ENCODE results near the gene ABCC10. TPM values are rescaled to one million over a fixed set of nuclear protein-coding genes. Genes with fewer than 3 reads are reported as not detected.
A peak's percentile ranks its signal among the peaks of the same experiment; 100 is the strongest.

The ABCC10 gene
- polyA plus RNA-seq, 1 donor from 2014 or later = 22.4 TPM

GRCh38 chr6:43476746-43477145 is 49.4 kb downstream of the ABCC10 start:
- H3K4me2 ChIP-seq (ENCODE audit: low read length) = peak overlapping the region; percentile 68
- H3K79me2 ChIP-seq (replicated peaks; ENCODE audit: insufficient read depth, low read length) = peaks cover 30% of the 10 kb centered on the region
- no peaks in the 10 kb centered on the region for H3K9me3 ChIP-seq (ENCODE audit: low read length)
- H2AFZ ChIP-seq (ENCODE audit: low read depth, low read length) = peak overlapping the region; percentile 87
- H3K4me3 ChIP-seq (ENCODE audit: low read length) = peak overlapping the region; percentile 82
- no peaks in the 10 kb centered on the region for H3K9me2 ChIP-seq (ENCODE audit: insufficient read depth, low read length)
- no peaks in the 10 kb centered on the region for H3F3A ChIP-seq (ENCODE audit: insufficient read depth, low read length, poor library complexity, severe bottlenecking)
- no peaks in the 10 kb centered on the region for H4K20me1 ChIP-seq (ENCODE audit: insufficient read depth)
- TF ChIP-seq EP300 (conservative IDR thresholded peaks at IDR 0.05; ENCODE audit: poor library complexity, severe bottlenecking) = no peak
- TF ChIP-seq SMC3 (conservative IDR thresholded peaks at IDR 0.05; ENCODE audit: poor library complexity) = no peak
- no peak for TF ChIP-seq RAD21 (conservative IDR thresholded peaks at IDR 0.05)
- no peak for TF ChIP-seq EZH2 (IDR thresholded peaks at IDR 0.05; ENCODE audit: borderline replicate concordance, insufficient read depth, low read length, poor library complexity, severe bottlenecking)
- no peak for TF ChIP-seq REST (IDR thresholded peaks at IDR 0.05; ENCODE audit: borderline replicate concordance)
- TF ChIP-seq TAF1 (IDR thresholded peaks at IDR 0.05; ENCODE audit: low read depth) = no peak
- TF ChIP-seq CTCF (IDR thresholded peaks at IDR 0.05; ENCODE audit: poor library complexity, severe bottlenecking) = no peak
- TF ChIP-seq POLR2AphosphoS5 (IDR thresholded peaks at IDR 0.05) = no peak
- no peak for TF ChIP-seq MXI1 (conservative IDR thresholded peaks at IDR 0.05; ENCODE audit: poor library complexity, severe bottlenecking)
- H3K27ac ChIP-seq (ENCODE audit: low read length) = peak overlapping the region; percentile 77
- no peaks in the 10 kb centered on the region for H3K27me3 ChIP-seq (ENCODE audit: insufficient read depth, low read depth, low read length)
- peak overlapping the region; percentile 73 for H3K9ac ChIP-seq (ENCODE audit: low read length)
- H3K36me3 ChIP-seq (ENCODE audit: insufficient read depth, low read length) = no peaks in the 10 kb centered on the region

- peak within 1 kb of the TSS; percentile 82 for H3K4me3 ChIP-seq (ENCODE audit: low read length)
- H3K9me2 ChIP-seq (ENCODE audit: insufficient read depth, low read length) = no peaks in the 10 kb centered on the region
- H3K79me2 ChIP-seq (replicated peaks; ENCODE audit: insufficient read depth, low read length) = peaks cover 30% of the 10 kb centered on the region
- no peaks in the 10 kb centered on the region for H3K36me3 ChIP-seq (ENCODE audit: insufficient read depth, low read length)
- TF ChIP-seq CTCF (IDR thresholded peaks at IDR 0.05; ENCODE audit: poor library complexity, severe bottlenecking) (no peak), POLR2AphosphoS5 (IDR thresholded peaks at IDR 0.05) (peak; percentile 89), EZH2 (IDR thresholded peaks at IDR 0.05; ENCODE audit: borderline replicate concordance, insufficient read depth, low read length, poor library complexity, severe bottlenecking) (no peak), EP300 (conservative IDR thresholded peaks at IDR 0.05; ENCODE audit: poor library complexity, severe bottlenecking) (no peak), SMC3 (conservative IDR thresholded peaks at IDR 0.05; ENCODE audit: poor library complexity) (no peak), REST (IDR thresholded peaks at IDR 0.05; ENCODE audit: borderline replicate concordance) (peak; percentile 75), TAF1 (IDR thresholded peaks at IDR 0.05; ENCODE audit: low read depth) (peak; percentile 57), MXI1 (conservative IDR thresholded peaks at IDR 0.05; ENCODE audit: poor library complexity, severe bottlenecking) (peak; percentile 64), RAD21 (conservative IDR thresholded peaks at IDR 0.05) (no peak)
- peak within 1 kb of the TSS; percentile 73 for H3K9ac ChIP-seq (ENCODE audit: low read length)
- H3K27ac ChIP-seq (ENCODE audit: low read length) = peak within 1 kb of the TSS; percentile 77
- no peaks in the 10 kb centered on the region for H4K20me1 ChIP-seq (ENCODE audit: insufficient read depth)
- H3K4me2 ChIP-seq (ENCODE audit: low read length) = peak within 1 kb of the TSS; percentile 99
- no peaks in the 10 kb centered on the region for H3K9me3 ChIP-seq (ENCODE audit: low read length)
- H2AFZ ChIP-seq (ENCODE audit: low read depth, low read length) = peak within 1 kb of the TSS; percentile 87
- no peaks in the 10 kb centered on the region for H3F3A ChIP-seq (ENCODE audit: insufficient read depth, low read length, poor library complexity, severe bottlenecking)
- no peaks in the 10 kb centered on the region for H3K27me3 ChIP-seq (ENCODE audit: insufficient read depth, low read depth, low read length)
Observed at GRCh38 chr6:43477235-43478007, 50.1 kb downstream of the ABCC10 start, which contains the start of gene TJAP1. TJAP1 (plus strand) TSS chr6:43477570; CDS start chr6:43499002, 21,432 bp downstream.

All from neural cell (in vitro differentiated cells).